ENCODE results near the gene WFDC1.
"Not testable (repeated sequence)": the region's sequence is repeated elsewhere in the genome, so short reads cannot be mapped to it uniquely, and the experiment has no call there.

The WFDC1 gene

DNA sequence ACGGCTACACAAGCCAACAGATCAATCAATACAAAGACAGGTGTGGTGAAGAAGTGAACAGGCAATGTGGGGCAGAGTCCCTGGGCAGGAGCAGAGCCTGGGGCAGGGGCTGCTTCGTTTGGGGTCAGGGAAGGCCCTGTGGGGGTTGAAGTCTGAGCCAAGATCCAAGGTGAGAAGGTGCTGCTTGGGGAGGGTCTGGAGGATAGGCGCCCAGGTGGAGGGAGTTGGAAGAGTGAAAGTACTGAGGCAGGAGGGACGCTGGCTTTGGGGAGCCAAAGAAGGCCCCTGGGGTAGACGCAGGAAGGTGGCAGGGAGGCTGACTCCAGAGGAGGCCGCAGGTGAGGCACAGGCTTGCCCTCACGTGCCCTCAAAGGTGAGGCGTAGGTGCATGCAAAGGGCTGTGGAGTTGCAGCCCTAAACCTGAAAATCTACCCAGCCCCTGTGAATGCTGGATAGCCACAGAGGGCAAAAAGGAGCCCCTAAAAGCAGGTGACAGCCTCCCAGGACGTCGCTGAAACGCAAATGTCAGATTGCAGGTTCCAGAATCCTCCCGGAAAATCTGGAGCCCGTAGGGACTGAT, 33.3 kb downstream of the WFDC1 start:
- Histone ChIP-seq H3K9me3 (ENCODE audit: control insufficient read depth, low read length) (no peaks in the 10 kb centered on the region), H3K27ac (ENCODE audit: low read depth, low read length, severe bottlenecking) (no peak overlapping the region), H3K36me3 (ENCODE audit: control insufficient read depth, insufficient read depth, low read length) (no peaks in the 10 kb centered on the region), H3K4me1 (ENCODE audit: control insufficient read depth, insufficient read depth, low read length, poor library complexity, severe bottlenecking) (peaks cover 2% of the 10 kb centered on the region), H3K4me3 (ENCODE audit: extremely low read depth, insufficient read depth, low read length, poor library complexity, severe bottlenecking) (no peak overlapping the region)
- 91 to 93% methylated on average over 11 to 12 of the region's 13 CpGs for WGBS, 2 experiments (ENCODE audit: insufficient coverage in 2 of 2)

DNA sequence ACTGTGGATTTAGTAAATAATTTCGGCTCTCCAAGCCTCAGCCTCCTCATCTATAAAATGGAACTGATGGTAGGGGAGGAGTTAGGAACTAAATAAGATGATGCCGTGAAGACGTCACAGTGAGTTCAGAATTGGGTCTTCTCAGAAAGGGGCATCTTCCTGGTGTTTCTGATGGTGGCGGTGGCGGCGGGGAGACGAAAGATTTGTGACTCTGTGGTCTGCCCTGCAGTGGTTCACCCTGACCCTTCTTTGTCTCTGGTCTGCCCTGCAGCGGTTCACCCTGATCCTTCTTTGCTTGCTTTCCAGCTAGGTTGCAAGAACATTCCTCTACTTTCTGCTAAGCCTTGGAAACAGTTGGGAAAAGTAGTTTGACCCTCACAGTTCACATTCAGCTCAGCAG, 34.3 kb downstream of the WFDC1 start:
- no peaks in the 10 kb centered on the region for H3K9me3 ChIP-seq (ENCODE audit: control insufficient read depth, low read length)
- 90 to 96% methylated on average over 5 to 7 of the region's 8 CpGs for WGBS, 2 experiments (ENCODE audit: insufficient coverage in 2 of 2)
- H3K4me3 ChIP-seq (ENCODE audit: extremely low read depth, insufficient read depth, low read length, poor library complexity, severe bottlenecking) = no peak overlapping the region
- peaks cover 2% of the 10 kb centered on the region for H3K4me1 ChIP-seq (ENCODE audit: control insufficient read depth, insufficient read depth, low read length, poor library complexity, severe bottlenecking)
- no peak overlapping the region for H3K27ac ChIP-seq (ENCODE audit: low read depth, low read length, severe bottlenecking)
- no peaks in the 10 kb centered on the region for H3K36me3 ChIP-seq (ENCODE audit: control insufficient read depth, insufficient read depth, low read length)

DNA sequence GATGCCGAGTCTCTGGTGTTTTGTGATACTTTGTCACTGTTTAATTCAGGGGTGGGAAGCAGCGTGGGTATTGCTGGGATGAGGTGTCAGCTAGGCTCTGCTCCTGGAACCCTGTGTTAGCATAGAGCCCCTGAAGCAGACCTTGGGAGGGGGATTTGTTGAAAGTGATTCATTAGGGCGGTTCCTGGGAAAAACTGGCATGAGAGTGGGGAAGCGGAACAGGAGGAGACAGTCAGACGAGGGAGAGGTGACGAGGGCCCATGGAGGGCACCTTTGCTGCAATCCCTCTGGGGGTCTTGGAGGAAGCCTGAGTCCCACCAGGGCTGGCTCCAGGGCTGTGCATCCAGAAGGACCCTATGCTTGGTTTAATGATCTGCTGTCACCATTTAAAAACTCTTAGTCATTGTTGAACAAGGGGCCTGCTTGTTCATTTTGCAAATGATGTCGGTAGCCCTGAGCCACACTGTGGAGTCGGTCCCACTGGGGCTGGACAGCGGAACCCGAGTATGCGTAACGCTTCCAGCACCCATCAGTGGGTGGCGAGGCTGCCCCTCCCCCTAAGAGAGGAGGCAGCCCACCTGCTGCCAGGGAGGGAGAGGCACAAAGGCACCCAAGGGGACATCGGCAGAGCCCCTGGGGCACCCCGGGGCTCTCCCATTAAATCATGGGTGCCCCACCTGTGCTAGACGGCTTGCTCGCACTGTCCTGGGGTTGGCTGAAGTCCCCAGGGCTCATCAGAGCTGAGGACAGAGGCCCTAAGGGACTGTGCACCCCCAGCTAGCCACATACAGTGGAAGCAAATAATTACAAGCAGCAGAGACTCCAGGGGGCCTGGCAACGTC, 35.4 kb downstream of the WFDC1 start:
- WGBS, 2 experiments (ENCODE audit: insufficient coverage in 2 of 2) = 80 to 89% methylated on average over 18 of the region's 18 CpGs
- H3K36me3 ChIP-seq (ENCODE audit: control insufficient read depth, insufficient read depth, low read length) = no peaks in the 10 kb centered on the region
- peaks cover 2% of the 10 kb centered on the region for H3K4me1 ChIP-seq (ENCODE audit: control insufficient read depth, insufficient read depth, low read length, poor library complexity, severe bottlenecking)
- H3K4me3 ChIP-seq (ENCODE audit: extremely low read depth, insufficient read depth, low read length, poor library complexity, severe bottlenecking) = no peak overlapping the region
- no peaks in the 10 kb centered on the region for H3K9me3 ChIP-seq (ENCODE audit: control insufficient read depth, low read length)
- no peak overlapping the region for H3K27ac ChIP-seq (ENCODE audit: low read depth, low read length, severe bottlenecking)

DNA sequence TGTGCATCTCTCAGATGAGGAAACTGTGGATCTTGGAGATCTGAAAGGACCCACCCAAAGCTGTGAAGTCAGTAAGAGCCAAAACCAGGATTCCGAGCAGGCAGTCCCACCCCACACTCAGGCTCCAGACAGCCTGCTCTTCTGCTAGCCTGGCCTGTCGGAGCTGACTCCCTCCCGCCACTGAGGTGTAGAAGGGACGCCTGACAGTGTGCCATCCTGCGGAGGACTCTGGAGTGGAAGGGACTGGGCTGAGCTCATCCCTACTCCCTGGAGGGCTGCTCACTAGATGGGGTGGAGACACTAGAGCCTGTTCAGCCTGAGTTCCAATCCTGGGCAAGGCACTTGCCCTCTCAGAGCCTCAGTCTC, 36.0 kb downstream of the WFDC1 start:
- Histone ChIP-seq H3K27ac (ENCODE audit: low read depth, low read length, severe bottlenecking) (no peak overlapping the region), H3K9me3 (ENCODE audit: control insufficient read depth, low read length) (no peaks in the 10 kb centered on the region), H3K4me3 (ENCODE audit: extremely low read depth, insufficient read depth, low read length, poor library complexity, severe bottlenecking) (no peak overlapping the region), H3K4me1 (ENCODE audit: control insufficient read depth, insufficient read depth, low read length, poor library complexity, severe bottlenecking) (peaks cover 2% of the 10 kb centered on the region), H3K36me3 (ENCODE audit: control insufficient read depth, insufficient read depth, low read length) (no peaks in the 10 kb centered on the region)
- 89% methylated on average over 3 of the region's 5 CpGs; no CpG with 5 or more reads in 1 of the 2 experiments for WGBS, 2 experiments (ENCODE audit: insufficient coverage in 2 of 2)

DNA sequence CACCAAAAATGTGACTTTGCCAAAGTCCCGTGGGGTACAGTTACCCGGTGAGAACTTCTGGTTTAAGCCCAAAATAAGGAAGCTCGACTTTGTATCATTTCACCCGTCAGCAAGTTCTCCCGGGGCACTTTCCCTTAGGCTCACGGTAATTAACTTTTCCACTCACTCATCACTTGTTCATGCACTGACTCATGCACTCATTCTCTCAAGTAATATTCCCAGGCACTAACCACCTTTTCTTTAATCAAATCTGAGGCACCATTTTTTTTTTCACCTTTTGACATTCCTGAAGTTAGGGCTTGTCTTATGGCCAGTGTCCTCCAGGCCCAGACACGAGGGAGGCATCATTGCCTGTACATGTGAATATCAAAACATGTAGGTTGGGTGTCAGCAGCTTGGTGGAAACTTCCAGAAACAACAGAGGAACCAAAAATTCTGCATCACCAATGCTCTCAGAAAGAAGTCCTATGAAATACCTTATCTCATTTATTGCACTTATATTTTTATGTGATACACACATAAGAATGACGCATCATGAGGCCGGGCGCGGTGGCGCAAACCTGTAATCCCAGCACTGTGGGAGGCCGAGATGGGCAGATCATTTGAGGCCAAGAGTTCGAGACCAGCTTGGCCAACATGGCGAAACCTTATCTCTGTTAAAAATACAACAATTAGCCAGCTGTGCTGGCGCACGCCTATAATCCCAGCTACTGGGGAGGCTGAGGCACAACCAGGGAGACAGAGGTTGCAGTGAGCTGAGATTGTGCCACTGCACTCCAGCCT, 37.5 kb downstream of the WFDC1 start:
- Histone ChIP-seq H3K9me3 (ENCODE audit: control insufficient read depth, low read length) (peaks cover 4% of the 10 kb centered on the region), H3K4me1 (ENCODE audit: control insufficient read depth, insufficient read depth, low read length, poor library complexity, severe bottlenecking) (peaks cover 2% of the 10 kb centered on the region), H3K36me3 (ENCODE audit: control insufficient read depth, insufficient read depth, low read length) (no peaks in the 10 kb centered on the region), H3K27ac (ENCODE audit: low read depth, low read length, severe bottlenecking) (no peak overlapping the region), H3K4me3 (ENCODE audit: extremely low read depth, insufficient read depth, low read length, poor library complexity, severe bottlenecking) (no peak overlapping the region)
- WGBS, 2 experiments (ENCODE audit: insufficient coverage in 2 of 2) = 86 to 89% methylated on average over 13 to 15 of the region's 17 CpGs

DNA sequence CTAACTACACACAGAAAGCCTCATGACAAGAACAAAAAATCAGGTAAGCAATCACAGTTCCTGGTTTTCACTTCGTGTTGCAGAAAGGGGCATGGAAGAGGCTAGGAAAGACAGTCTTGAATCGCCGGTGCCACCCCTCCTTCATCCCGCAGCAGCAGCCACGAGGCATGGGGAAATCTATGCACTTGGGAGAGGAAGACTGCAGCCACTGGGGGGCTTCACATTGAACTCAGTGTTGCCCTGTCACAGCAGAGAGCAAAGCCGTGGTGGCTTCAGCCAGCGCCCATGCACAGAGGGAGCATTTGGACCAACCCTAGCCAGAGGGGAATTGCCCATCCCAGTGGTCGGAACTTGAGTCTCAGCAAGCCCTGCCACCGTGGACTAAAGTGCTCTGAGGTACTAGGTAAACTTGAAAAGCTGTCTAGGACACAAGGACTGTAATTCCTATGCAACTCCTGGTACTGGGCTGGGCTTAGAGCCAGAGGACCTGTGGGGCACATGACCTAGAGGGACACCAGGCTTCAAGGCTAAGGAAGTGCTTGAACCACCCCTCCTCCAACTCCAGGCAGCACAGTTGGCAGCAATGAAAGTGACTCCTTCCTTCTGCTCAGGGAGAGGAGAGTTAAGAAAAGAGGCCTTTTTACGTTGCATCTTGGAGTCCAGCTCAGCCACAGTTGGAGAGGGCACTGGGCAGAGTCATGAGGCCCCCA, 38.5 kb downstream of the WFDC1 start:
- no peak overlapping the region for H3K4me3 ChIP-seq (ENCODE audit: extremely low read depth, insufficient read depth, low read length, poor library complexity, severe bottlenecking)
- no peaks in the 10 kb centered on the region for H3K36me3 ChIP-seq (ENCODE audit: control insufficient read depth, insufficient read depth, low read length)
- no peak overlapping the region for H3K27ac ChIP-seq (ENCODE audit: low read depth, low read length, severe bottlenecking)
- H3K4me1 ChIP-seq (ENCODE audit: control insufficient read depth, insufficient read depth, low read length, poor library complexity, severe bottlenecking) = peaks cover 2% of the 10 kb centered on the region
- peaks cover 9% of the 10 kb centered on the region for H3K9me3 ChIP-seq (ENCODE audit: control insufficient read depth, low read length)
- 60 to 61% methylated on average over 9 to 10 of the region's 10 CpGs for WGBS, 2 experiments (ENCODE audit: insufficient coverage in 2 of 2)

DNA sequence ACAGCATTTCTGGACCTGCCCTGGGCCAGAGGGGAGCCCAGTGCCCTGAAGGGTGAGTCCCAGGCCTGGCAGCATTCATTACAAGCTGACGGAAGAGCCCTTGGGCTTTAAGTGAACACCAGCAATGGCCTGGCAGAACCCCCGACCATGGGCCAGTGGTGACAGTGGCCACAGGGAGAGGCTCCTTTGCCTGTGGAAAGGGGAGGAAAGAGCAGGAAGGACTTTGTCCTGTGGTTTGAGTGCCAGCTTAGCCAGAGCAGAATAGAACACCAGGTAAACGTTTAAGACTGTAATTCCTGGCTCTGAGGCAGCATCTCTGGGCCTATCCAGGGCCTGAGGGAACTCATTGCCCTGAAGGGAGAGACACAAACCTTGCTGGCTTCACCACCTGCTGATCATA, 39.4 kb downstream of the WFDC1 start:
- H3K9me3 ChIP-seq (ENCODE audit: control insufficient read depth, low read length) = peaks cover 9% of the 10 kb centered on the region
- H3K27ac ChIP-seq (ENCODE audit: low read depth, low read length, severe bottlenecking) = no peak overlapping the region
- 85 to 90% methylated on average over 2 to 3 of the region's 3 CpGs for WGBS, 2 experiments (ENCODE audit: insufficient coverage in 2 of 2)
- H3K4me3 ChIP-seq (ENCODE audit: extremely low read depth, insufficient read depth, low read length, poor library complexity, severe bottlenecking) = no peak overlapping the region
- H3K4me1 ChIP-seq (ENCODE audit: control insufficient read depth, insufficient read depth, low read length, poor library complexity, severe bottlenecking) = peaks cover 2% of the 10 kb centered on the region
- no peaks in the 10 kb centered on the region for H3K36me3 ChIP-seq (ENCODE audit: control insufficient read depth, insufficient read depth, low read length)

DNA sequence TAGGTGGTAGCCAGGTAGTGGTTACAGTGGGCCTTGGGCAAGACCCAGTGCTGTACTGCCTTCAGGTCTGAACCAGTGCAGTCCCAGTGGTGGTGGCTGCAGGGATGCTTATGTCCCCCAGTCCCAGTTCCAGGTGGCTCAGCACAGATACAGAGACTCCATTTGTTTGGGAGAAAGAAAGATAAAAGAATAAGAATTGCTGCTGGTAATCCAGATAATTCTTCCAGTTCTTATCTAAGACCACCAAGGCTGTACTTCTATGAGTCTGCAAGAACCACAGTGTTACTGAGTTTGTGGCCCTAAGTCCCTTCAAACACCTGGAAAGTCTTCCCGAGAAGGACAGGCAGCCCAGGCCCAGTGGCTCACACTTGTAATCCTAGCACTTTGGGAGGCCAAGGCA, 39.8 kb downstream of the WFDC1 start:
- no peak overlapping the region for H3K4me3 ChIP-seq (ENCODE audit: extremely low read depth, insufficient read depth, low read length, poor library complexity, severe bottlenecking)
- no peak overlapping the region for H3K27ac ChIP-seq (ENCODE audit: low read depth, low read length, severe bottlenecking)
- 75 to 88% methylated on average over 1 of the region's 1 CpG for WGBS, 2 experiments (ENCODE audit: insufficient coverage in 2 of 2)
- no peaks in the 10 kb centered on the region for H3K36me3 ChIP-seq (ENCODE audit: control insufficient read depth, insufficient read depth, low read length)
- H3K9me3 ChIP-seq (ENCODE audit: control insufficient read depth, low read length) = peaks cover 9% of the 10 kb centered on the region
- peaks cover 2% of the 10 kb centered on the region for H3K4me1 ChIP-seq (ENCODE audit: control insufficient read depth, insufficient read depth, low read length, poor library complexity, severe bottlenecking)

DNA sequence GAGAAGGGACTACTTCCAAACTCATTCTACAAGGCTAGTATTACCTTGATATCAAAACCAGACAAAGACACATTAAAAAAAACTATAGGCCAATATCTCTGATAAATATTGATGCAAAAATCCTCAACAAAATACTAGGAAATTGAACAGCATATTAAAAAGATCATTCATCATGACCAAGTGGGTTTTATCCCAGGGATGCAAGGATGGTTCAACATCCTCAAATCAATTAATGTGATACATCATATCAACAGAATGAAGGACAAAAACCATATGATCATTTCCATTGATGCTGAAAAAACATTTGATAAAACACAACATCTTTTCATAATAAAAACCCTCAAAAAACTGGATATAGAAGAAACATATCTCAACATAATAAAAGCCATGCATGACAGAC, 42.6 kb downstream of the WFDC1 start:
- H3K4me1 ChIP-seq (ENCODE audit: control insufficient read depth, insufficient read depth, low read length, poor library complexity, severe bottlenecking) = not testable (repeated sequence)

DNA sequence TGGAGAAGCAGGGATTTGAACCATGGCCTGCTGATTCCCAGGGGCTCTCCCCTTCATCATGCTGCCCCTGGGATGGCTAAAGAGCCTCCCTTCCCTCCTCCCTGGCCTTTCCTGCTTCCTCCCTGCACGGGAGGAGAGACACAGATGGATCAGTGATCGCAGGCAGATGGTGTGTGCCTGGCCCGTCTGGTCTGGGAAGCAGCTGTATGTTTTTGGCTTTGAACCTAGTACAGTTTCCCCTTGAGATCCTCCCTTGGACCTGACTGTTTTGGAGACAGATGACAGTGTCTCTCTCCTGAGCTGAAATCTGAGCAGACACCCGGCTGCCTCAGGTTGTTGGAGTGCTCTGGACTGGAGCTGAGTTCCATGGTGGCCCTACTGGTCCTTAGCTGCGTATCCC, 44.6 kb downstream of the WFDC1 start:
- H3K27ac ChIP-seq (ENCODE audit: low read depth, low read length, severe bottlenecking) = no peak overlapping the region
- no peaks in the 10 kb centered on the region for H3K4me1 ChIP-seq (ENCODE audit: control insufficient read depth, insufficient read depth, low read length, poor library complexity, severe bottlenecking)
- 88% methylated on average over 4 to 5 of the region's 5 CpGs for WGBS, 2 experiments (ENCODE audit: insufficient coverage in 2 of 2)

More for the DNA sequence above, 42.6 kb downstream of the WFDC1 start:
- H3K4me3 ChIP-seq (ENCODE audit: extremely low read depth, insufficient read depth, low read length, poor library complexity, severe bottlenecking); H3K27ac ChIP-seq (ENCODE audit: low read depth, low read length, severe bottlenecking); H3K9me3 ChIP-seq (ENCODE audit: control insufficient read depth, low read length); H3K36me3 ChIP-seq (ENCODE audit: control insufficient read depth, insufficient read depth, low read length): not testable (repeated sequence)

More for the DNA sequence above, 44.6 kb downstream of the WFDC1 start:
- peaks cover 9% of the 10 kb centered on the region for H3K9me3 ChIP-seq (ENCODE audit: control insufficient read depth, low read length)
- H3K36me3 ChIP-seq (ENCODE audit: control insufficient read depth, insufficient read depth, low read length) = no peaks in the 10 kb centered on the region
- no peak overlapping the region for H3K4me3 ChIP-seq (ENCODE audit: extremely low read depth, insufficient read depth, low read length, poor library complexity, severe bottlenecking)
